Astrocyte of the spinal cord (primary cell): ENCODE measurements around the gene C19orf12.

Experiments used
- DNase-seq: peaks from one replicate; pipeline ENCODE4 v3.0.0; 2011; ENCODE audit warnings: low read depth, low spot score
- H3K4me3 ChIP-seq: 2 replicates; pipeline ENCODE4 v1.5.1; 2011; ENCODE audit warnings: low read depth, mild to moderate bottlenecking, low read length, moderate library complexity
- in situ Hi-C: cut with HindIII; loops from 2 replicates; pipeline ENCODE4 v1.10.0; 2017; ENCODE audit warnings: low sequenced_read_pairs
- TF ChIP-seq, protein P1 (sequence below): IDR thresholded peaks from 2 replicates; pipeline ENCODE4 v1.5.1; 2012; ENCODE audit warnings: low read depth, mild to moderate bottlenecking, low read length, inconsistent platforms

Gene C19orf12

DNA sequence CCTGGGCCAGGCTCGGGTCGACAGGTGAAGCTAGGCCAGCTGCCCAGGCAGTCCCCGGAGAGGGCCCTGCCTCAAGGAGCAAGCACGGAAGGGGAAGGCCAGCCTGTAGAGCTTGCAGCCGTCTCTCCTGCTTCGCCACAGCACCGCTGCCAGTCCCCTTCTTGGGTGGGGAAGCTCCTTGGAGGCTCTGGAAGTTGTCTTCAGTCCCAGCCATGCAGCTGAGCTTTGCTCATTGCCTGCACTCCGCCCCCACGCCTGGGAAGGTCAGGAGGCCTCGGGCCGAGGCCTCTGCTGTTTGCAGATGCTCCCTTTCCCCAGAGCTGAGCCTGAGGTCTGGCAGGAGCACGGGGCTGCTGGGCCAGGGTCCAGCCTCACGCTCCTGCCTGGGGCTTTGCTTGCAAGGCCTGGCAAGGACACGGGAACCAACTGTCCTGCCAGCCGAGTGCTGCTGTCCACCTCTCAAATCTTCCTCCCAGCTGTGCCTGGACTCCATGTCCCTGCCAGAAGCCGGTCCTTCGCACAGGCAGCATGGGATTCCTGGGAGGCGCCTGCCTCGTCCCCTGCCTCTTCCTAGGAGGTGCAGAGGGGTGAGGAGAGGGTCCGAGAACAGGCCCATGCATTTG, 36.5 kb downstream of the C19orf12 start:
- DNase-seq = no peak
- in situ Hi-C loops = no loop called here
- H3K4me3 ChIP-seq = no peak overlapping the region
- TF ChIP-seq, protein P1, sequence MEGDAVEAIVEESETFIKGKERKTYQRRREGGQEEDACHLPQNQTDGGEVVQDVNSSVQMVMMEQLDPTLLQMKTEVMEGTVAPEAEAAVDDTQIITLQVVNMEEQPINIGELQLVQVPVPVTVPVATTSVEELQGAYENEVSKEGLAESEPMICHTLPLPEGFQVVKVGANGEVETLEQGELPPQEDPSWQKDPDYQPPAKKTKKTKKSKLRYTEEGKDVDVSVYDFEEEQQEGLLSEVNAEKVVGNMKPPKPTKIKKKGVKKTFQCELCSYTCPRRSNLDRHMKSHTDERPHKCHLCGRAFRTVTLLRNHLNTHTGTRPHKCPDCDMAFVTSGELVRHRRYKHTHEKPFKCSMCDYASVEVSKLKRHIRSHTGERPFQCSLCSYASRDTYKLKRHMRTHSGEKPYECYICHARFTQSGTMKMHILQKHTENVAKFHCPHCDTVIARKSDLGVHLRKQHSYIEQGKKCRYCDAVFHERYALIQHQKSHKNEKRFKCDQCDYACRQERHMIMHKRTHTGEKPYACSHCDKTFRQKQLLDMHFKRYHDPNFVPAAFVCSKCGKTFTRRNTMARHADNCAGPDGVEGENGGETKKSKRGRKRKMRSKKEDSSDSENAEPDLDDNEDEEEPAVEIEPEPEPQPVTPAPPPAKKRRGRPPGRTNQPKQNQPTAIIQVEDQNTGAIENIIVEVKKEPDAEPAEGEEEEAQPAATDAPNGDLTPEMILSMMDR = no peak

DNA sequence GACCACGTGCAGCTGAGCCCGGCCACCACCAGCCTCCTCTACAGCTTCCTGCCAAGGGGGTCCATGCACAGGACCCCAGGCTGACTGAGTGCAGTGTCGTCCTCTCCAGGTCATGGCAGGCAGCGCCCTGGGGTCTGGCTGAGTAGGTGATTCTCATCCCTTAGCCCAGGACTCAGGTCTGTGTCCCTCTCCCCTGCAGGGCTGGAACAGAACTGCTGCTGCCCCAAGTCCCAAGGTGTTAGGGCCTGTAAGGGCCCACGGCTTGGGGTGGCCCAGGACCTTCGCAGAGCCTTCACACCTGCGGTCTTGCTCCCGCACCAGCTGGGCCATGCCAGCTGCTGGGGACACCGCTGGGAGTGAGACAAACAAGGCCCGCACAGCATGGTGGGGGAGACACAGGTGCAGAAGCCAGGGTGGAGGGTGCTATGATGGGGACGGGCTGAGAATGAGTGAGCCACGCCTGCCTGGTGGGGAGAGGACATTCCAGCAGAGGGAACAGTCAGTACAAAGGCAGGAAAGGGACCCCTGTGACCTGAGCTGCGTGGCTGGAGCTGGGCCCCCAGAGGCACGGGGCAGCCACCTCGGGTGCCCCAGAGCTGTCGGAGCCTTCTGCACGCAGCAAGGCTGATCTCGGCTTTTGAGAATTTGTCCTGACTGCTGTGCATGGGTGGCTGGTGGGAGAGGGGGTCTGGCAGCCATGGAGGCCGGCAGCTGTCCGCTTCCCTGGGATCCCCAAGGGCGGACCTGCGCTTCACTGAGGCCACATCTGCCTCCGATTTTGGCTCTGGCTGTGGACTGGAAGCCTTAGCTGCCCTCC, 37.9 kb downstream of the C19orf12 start:
- in situ Hi-C loops = no loop called here

GRCh38 chr19:29676586-29676985, 38.5 kb downstream of the C19orf12 start:
- in situ Hi-C loops = no loop called here
- TF ChIP-seq, protein P1 = no peak
- H3K4me3 ChIP-seq = no peak overlapping the region
- no peak for DNase-seq

More for the DNA sequence above, 37.9 kb downstream of the C19orf12 start:
- H3K4me3 ChIP-seq = no peak overlapping the region
- DNase-seq = no peak
- TF ChIP-seq, protein P1 = no peak

- in situ Hi-C loops = no loop called here
- TF ChIP-seq, protein P1 = no peak
Measured at GRCh38 chr19:29675650-29676186, 39.3 kb downstream of the C19orf12 start.

DNA sequence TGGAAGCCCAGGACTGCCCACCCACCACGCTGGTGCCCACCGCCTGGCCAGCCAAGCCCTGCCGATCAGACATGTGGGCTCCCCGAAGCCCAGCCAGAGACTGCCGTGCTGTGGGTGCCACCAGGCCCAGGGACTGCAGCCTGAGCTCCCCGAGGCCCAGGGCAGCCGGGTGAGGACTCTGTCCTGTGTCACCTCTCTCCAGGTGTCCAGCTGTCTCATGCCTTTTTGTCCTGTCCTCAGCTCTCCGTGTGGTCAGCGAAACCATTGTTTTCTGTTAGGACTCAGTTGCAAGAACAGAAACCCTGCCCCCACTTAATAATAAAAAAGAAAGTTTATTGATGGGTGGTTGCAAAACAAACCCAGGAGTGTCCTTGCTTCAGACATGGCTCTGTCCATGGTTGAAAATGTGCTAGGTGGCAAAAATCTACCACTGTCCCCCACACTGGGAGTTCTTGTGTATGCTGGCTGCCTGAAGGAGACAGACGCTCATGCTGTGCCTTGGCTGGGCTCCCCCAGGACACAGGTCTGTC, 39.9 kb downstream of the C19orf12 start:
- TF ChIP-seq, protein P1 = no peak
- H3K4me3 ChIP-seq = no peak overlapping the region
- no peak for DNase-seq
- in situ Hi-C loops = no loop called here

More at GRCh38 chr19:29675650-29676186, 39.3 kb downstream of the C19orf12 start:
- H3K4me3 ChIP-seq = no peak overlapping the region
- DNase-seq = no peak

DNA sequence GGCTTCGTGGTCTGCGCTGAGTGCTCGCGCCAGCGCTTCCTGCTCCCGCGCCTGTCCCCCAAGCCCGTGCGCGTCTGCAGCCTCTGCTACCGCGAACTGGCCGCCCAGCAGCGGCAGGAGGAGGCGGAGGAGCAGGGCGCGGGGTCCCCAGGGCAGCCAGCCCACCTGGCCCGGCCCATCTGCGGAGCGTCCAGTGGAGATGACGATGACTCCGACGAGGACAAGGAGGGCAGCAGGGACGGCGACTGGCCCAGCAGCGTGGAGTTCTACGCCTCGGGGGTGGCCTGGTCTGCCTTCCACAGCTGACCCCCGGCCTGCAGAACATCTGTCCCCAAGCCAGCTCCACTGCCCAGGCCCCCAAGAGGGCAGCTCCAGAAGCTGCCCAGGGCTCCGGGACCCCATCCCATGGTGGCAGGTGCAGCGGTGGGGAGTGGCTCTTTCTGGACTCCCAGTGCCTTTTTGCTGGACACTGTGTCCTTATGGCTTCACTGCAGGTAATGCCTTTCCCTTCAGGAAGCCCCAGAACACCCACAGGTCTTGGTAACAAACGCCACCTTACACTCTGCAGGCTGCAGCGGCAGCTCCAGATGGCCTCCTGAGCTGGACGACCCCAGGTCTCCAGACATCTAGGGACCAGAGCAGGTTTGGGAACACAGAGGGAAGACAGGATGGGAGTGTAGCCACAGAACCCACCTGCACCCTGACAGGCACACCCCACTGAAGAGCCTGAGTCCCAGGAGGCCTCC, 40.5 kb downstream of the C19orf12 start:
- in situ Hi-C loops = no loop called here
- TF ChIP-seq, protein P1 = no peak
- no peak for DNase-seq
- no peak overlapping the region for H3K4me3 ChIP-seq
